SIG-M5 treated with dmso at 0.1 percent for 504 hours (cell line): Measurements from ENCODE around the gene CNTN6.
A peak's percentile ranks its signal among the peaks of the same experiment; 100 is the strongest.

Source experiments
- DNase-seq: peaks from one replicate; lab custom pipeline; 2025; ENCODE audit not compliant: unreplicated experiment; lab: John Stamatoyannopoulos, UW

CNTN6 gene

DNA sequence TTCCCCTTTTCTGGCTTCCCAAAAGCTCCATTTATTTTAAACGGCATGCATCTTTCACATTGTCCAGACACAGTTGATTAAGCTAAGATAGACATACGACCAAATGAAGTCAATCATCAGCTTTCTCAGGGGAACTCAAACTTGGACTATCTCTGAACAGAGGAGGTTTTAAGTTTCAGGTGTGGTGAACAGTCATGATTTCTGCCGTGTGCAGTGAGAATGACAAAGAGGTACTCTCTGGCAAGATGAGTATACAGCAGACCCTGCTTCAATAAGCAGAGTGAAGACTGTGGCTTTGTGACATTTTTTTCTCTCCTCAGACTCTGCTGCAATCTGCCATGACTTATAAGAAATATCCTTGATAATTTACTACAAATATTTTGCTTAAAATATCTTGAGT is 307.7 kb downstream of the CNTN6 start:
- DNase-seq, result no peak

DNA sequence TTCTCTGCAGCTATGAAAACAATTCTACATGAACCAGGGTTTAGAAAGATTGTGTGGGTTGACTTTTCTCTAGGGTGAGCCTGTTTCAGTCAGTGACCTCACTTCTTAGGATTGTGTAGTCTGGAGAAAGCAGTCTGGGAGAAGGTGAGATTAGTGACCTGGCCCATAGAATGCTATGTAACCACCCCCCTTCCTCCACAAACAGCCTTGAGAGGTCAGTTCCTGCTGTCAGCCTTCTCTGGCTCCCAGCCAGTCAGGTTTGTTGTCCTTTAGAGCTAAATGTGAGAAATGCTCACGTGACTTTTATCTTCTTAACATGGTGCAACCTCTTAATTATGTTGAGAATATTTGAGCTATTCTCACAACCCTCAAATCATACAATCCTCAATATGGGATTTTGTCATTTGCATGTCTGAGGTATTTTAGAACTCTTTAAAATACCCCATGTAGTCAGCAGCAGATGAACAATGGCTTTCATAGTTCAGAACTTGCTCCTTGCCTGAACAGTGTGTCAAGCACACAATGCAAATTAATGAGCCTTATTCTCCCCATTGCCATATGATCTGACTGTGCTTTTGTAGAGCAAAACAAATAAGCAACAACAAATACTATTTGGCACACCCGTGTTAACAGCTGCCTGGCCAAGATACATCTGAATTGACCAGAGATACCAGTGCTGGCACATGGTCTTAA is 311.6 kb downstream of the CNTN6 start:
- DNase-seq, result no peak

DNA sequence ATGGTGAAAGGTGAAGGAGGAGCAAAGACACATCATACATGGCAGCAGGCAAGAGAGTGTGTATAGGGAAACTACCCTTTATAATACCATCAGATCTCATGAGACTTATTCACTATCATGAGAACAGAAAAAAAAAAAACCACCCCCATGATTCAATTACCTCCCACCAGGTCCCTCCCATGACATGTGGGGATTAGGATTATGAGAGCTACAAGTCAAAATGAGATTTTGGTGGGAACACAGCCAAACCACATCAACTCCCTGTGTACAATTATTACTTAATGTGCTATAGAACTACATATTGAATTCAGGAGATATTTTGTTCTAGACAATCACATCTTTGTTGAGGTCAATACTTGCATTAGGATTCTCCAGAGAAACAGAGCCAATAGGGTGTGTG is 313.4 kb downstream of the CNTN6 start:
- DNase-seq, result no peak

DNA sequence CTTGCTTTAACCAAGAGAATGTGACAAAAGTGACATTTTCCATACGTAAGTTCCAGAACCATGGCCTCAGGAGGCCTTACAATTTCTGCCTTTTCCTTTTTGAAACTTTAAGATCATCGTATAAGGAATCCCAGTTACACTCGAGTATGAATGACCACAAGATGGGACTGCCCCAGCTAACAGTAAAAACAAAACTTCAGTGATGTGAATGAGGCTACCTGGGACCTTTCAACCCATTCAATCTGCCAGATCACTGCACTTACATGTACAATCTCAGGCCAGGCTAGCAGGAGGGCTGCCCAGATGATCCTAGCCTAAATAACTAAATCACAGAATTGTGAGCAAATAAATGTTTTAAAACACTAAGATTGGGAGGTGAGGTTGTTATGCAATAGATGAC is 328.8 kb downstream of the CNTN6 start:
- DNase-seq, result no peak

DNA sequence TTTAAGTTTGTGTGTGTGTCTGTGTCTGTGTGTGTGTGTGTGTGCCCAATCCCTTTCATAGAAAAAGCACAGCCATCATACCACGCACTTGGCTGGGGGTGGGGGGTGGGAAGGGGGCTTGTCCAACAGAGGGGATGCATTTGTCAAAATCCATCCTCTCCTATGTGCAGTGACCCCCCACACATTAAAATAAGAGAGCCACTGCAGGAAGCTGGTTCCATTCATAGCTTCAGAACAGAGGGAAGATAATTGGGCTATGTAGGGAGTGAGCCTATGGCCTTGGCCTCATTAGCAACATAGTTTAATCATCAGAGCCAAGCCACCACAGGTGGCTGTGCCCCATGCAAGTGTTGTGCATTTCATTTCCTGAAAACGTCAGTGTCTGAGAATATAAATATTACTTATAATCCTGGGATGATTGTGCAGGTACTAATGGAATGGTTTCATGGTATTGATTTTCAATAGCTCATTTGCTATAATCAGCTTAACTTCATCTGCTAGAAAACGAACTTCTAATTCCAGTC is 330.8 kb downstream of the CNTN6 start:
- DNase-seq, result no peak

DNA sequence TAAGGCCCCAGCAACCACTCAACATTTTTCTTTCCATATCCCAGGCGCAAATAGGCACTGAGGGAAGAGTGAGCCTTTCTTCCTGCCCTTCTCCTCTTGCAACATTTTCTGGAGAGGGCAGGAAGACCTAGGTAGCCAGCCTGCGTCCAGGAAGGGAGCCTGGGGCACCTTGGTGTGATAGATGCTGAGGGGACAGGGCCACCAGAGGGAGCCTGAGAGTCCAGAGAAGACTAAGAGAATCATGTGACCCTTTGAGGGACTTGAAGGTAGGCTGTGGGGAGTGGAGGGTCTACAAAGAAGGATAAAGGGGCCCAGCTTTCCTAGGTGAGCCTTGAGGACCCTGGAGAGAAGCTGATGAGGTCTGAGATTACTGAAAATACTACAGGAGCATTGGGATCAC is 346.6 kb downstream of the CNTN6 start:
- DNase-seq, result peak; percentile 5

DNA sequence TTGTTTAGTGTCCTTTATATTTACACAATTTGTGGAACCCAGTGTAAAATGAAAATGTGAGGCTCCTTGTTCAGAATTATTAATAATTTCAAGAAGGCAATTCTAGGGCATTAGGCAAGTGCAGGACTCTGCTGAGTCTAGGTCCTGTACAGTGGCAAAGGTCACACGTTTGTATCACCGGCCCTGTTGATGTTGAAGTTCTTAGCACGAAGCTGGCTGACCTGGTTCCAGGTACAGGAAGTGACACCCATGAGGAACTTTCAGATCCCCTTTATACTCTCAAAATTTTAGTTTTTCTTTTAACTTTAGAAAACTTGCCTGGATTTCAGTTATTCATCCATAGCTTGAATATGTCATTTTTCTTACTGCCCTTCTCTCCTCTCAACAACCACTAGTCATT is 349.4 kb downstream of the CNTN6 start:
- DNase-seq, result no peak

DNA sequence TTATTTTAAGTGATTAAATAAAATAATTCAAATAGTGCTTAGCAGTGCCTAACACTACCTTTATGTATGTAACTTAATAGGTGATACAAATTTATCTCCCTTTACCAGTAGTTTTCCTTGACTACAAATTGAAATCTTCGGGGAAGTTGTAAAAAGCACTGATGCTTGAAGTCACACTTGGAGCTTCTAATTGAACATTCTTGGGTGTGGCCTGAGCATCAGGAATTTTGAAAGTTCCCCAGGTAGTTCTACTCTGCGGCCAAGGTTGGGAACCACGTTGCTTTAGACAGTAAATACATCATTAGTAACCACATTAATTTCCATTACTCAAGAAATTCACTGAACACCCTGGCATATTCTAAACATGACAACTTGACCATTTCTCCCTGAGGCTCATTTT is 351.4 kb downstream of the CNTN6 start:
- DNase-seq, result no peak

DNA sequence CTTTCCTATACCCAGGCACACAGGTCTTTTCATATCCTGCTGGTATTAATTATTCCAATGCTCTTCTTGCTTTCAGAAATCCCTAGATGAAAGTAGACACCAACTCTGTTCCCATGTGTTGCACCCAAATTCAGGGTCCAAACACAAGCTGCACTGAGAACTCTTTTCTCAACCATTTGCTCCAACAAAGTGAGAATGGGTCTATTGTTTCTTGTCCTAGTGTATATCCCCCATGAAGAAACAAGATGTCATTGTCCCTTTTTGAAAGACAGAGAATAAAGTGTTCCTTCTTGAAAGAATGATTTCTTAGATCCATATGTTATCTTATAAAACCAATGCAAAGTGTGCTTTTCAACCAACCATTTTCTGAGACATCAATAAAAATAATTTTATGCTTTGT is 353.7 kb downstream of the CNTN6 start:
- no peak for DNase-seq

DNA sequence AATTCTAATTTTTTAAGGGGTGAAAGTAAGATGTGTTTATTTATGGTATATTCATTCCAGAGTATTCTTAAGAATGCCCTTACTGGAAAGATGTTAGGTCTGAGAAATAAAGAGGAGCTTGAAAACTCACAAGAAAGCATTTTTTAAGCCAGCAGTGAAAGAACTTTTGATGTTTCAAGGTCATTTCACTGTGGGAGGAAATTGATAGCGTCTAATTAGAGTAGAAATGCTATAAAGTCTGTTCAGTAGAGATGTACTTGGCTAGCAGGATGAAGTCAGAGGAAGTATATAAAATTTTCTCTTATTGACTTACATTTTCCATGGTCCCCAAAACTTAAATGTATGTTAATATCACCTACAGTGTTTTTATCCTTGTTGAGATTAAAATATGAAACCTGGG is 354.6 kb downstream of the CNTN6 start:
- no peak for DNase-seq

DNA sequence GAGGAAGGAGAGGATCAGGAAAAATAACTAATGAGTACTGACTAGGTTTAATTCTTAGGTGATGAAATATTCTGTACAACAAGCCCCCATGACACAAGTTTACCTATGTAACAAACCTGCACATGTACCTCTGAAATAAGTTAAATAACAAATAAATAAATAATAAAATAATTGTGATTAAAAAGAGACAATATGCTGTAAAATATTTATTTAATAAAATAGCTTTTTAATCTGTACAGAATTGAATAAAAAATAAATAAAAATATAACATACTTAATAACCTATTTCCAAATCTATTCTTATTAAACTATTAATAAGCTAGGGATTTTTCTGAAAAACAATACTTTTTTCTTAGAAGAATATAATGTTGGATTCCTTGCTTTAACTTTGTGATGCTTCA is 355.6 kb downstream of the CNTN6 start:
- DNase-seq, result no peak
